Esophagus squamous epithelium (tissue), 5 donors: ENCODE measurements around the gene ABLIM3. TPM values are rescaled to one million over a fixed set of nuclear protein-coding genes. Genes with fewer than 3 reads are reported as not detected.

Source experiments
- DNase-seq: peaks from one replicate; lab custom pipeline; 2025; lab: John Stamatoyannopoulos, UW
- H3K27ac ChIP-seq, 4 donors: fragments of 200-600 bp; sonication (generic); one replicate each; pipeline ENCODE4 v1.5.1; 2016 to 2019; ENCODE audit warnings: mild to moderate bottlenecking in 1 of 4
- H3K27me3 ChIP-seq, 4 donors: fragments of 200-600 bp; sonication (generic); 1 replicate in 3 of 4; 2 replicates in 1 of 4; pipeline versions ENCODE4 v1.5.1 to v1.6.0; 2017 to 2021; ENCODE audit warnings: antibody characterized with exemption in 1 of 4
- H3K36me3 ChIP-seq, 3 donors: fragments of 200-600 bp; sonication (generic); one replicate each; pipeline ENCODE4 v1.5.1; 2016 to 2019
- H3K4me1 ChIP-seq, 3 donors: fragments of 200-600 bp; sonication (generic); one replicate each; pipeline ENCODE4 v1.5.1; 2017 to 2019
- H3K4me3 ChIP-seq, 4 donors: fragments of 200-600 bp; sonication (generic); 1 replicate in 3 of 4; 2 replicates in 1 of 4; pipeline ENCODE4 v1.5.1; 2016 to 2019; ENCODE audit warnings: mild to moderate bottlenecking in 2 of 4, moderate library complexity in 1 of 4
- H3K9me3 ChIP-seq, 3 donors: fragments of 200-600 bp; sonication (generic); one replicate each; pipeline ENCODE4 v1.5.1; 2016 to 2019
- CTCF ChIP-seq, 6 experiments: fragments of 450-650 bp in 4 of 6; fragments of 200-600 bp in 2 of 6; sonication (generic) in 2 of 6; IDR thresholded peaks; one replicate each; pipeline ENCODE4 v1.5.1; 2016 to 2019; ENCODE audit warnings: antibody characterized with exemption in 6 of 6, mild to moderate bottlenecking in 4 of 6, moderate library complexity in 4 of 6
- POLR2A ChIP-seq, 4 donors: fragments of 450-650 bp; IDR thresholded peaks; one replicate each; pipeline ENCODE4 v1.6.1; 2017; ENCODE audit warnings: antibody characterized with exemption in 4 of 4, mild to moderate bottlenecking in 4 of 4, moderate library complexity in 3 of 4
- WGBS, 2 donors: methylation state at CpG; one replicate each; pipeline ENCODE4 v1.1.5; 2018; 5-methylcytosine and 5-hydroxymethylcytosine counted together
- intact Hi-C: fragments of 100-400 bp; cut with DNase I; formaldehyde crosslinking; loops from one replicate; pipeline ENCODE4 v1.15.0; 2022
- total RNA-seq, 4 donors: library from RNA; depleted of rRNA; stranded (reverse); fragments of >200 nt; gene quantifications; one replicate each; pipeline ENCODE4 v1.1.0, GENCODE V29; 2016
- donor health status: DM: yes; HTN: yes; CAD: no.

ABLIM3 gene
- total RNA-seq, 4 donors from 2014 or later, result 10.6 to 47.7 (median 27.1) TPM

GRCh38 chr5:149144637-149145036 lies 3.3 kb downstream of the ABLIM3 start:
- H3K36me3 ChIP-seq, result no peaks in the 10 kb centered on the region
- H3K27me3 ChIP-seq, result peaks cover 0 to 5% (median 0%) of the 10 kb centered on the region in 4 donors
- no peak for DNase-seq
- WGBS, 2 donors, result 33 to 39% methylated on average over 1 of the region's 1 CpG
- intact Hi-C loops, result loop anchor here (5.0 to 10.0 kb wide), 2 partner anchors 83 to 120 kb away; no protein-coding TSS in a partner anchor
- H3K27ac ChIP-seq, result peak overlapping the region in 2 of 4 donors; percentile 87 to 89
- peaks cover 0 to 52% (median 6%) of the 10 kb centered on the region in 3 donors for H3K4me1 ChIP-seq
- H3K9me3 ChIP-seq, result no peaks in the 10 kb centered on the region
- TF ChIP-seq CTCF (IDR thresholded peaks at IDR 0.05) (no peak), POLR2A (IDR thresholded peaks at IDR 0.05) (no peak)
- H3K4me3 ChIP-seq, result peak overlapping the region in 3 of 4 donors; percentile 15 to 76 (median 74)

- H3K4me1 ChIP-seq, result peaks cover 0 to 54% (median 6%) of the 10 kb centered on the region in 3 donors
- WGBS, 2 donors, result 90 to 95% methylated on average over 1 of the region's 1 CpG
- no peak overlapping the region for H3K27ac ChIP-seq
- no peak for DNase-seq
- H3K9me3 ChIP-seq, result no peaks in the 10 kb centered on the region
- H3K4me3 ChIP-seq, result peak overlapping the region in 1 of 4 donors; percentile 76
- intact Hi-C loops, result loop anchor here (10.0 kb wide), 1 partner anchor 120 kb away; no protein-coding TSS in a partner anchor
- TF ChIP-seq CTCF (IDR thresholded peaks at IDR 0.05), result no peak
- TF ChIP-seq POLR2A (IDR thresholded peaks at IDR 0.05), result no peak
- peaks cover 0 to 5% (median 0%) of the 10 kb centered on the region in 4 donors for H3K27me3 ChIP-seq
- no peaks in the 10 kb centered on the region for H3K36me3 ChIP-seq
These were observed 3.8 kb downstream of the ABLIM3 start for GRCh38 chr5:149145138-149145537.

GRCh38 chr5:149147676-149148075 lies 6.4 kb downstream of the ABLIM3 start:
- Histone ChIP-seq H3K36me3 (no peaks in the 10 kb centered on the region), H3K27me3 (no peaks in the 10 kb centered on the region), H3K4me3 (no peak overlapping the region), H3K4me1 (peaks cover 0 to 52% (median 6%) of the 10 kb centered on the region in 3 donors), H3K27ac (no peak overlapping the region), H3K9me3 (no peaks in the 10 kb centered on the region)
- no peak for DNase-seq
- intact Hi-C loops, result loop anchor here (10.0 kb wide), 1 partner anchor 117 kb away; no protein-coding TSS in a partner anchor
- TF ChIP-seq POLR2A (IDR thresholded peaks at IDR 0.05) (no peak), CTCF (IDR thresholded peaks at IDR 0.05) (no peak)
- WGBS, 2 donors, result 73 to 90% methylated on average over 1 of the region's 1 CpG

- no peaks in the 10 kb centered on the region for H3K36me3 ChIP-seq
- WGBS, 2 donors, result 54 to 80% methylated on average over 2 to 3 of the region's 3 CpGs
- no peak for TF ChIP-seq POLR2A (IDR thresholded peaks at IDR 0.05)
- DNase-seq, result no peak
- H3K4me3 ChIP-seq, result no peak overlapping the region
- H3K4me1 ChIP-seq, result peaks cover 0 to 30% (median 4%) of the 10 kb centered on the region in 3 donors
- intact Hi-C loops, result loop anchor here (10.0 kb wide), 1 partner anchor 115 kb away; no protein-coding TSS in a partner anchor
- H3K27ac ChIP-seq, result peak overlapping the region in 3 of 4 donors; percentile 20 to 78 (median 43)
- H3K27me3 ChIP-seq, result no peaks in the 10 kb centered on the region
- H3K9me3 ChIP-seq, result no peaks in the 10 kb centered on the region
These were observed 8.6 kb downstream of the ABLIM3 start for GRCh38 chr5:149149942-149150341.

GRCh38 chr5:149150457-149150856 lies 9.2 kb downstream of the ABLIM3 start:
- Histone ChIP-seq H3K27ac (peak overlapping the region in 3 of 4 donors; percentile 8 to 78 (median 46)), H3K36me3 (no peaks in the 10 kb centered on the region), H3K9me3 (no peaks in the 10 kb centered on the region), H3K4me3 (no peak overlapping the region), H3K4me1 (peaks cover 0 to 27% (median 4%) of the 10 kb centered on the region in 3 donors), H3K27me3 (no peaks in the 10 kb centered on the region)
- 47 to 52% methylated on average over 5 of the region's 5 CpGs for WGBS, 2 donors
- intact Hi-C loops, result no loop called here
- TF ChIP-seq POLR2A (IDR thresholded peaks at IDR 0.05), result no peak
- no peak for TF ChIP-seq CTCF (IDR thresholded peaks at IDR 0.05)
- no peak for DNase-seq
